SKM-1 treated with dmso at 0.1 percent for 144 hours (cell line): ENCODE results near the gene ENHO.
"Not testable (repeated sequence)": the region's sequence is repeated elsewhere in the genome, so short reads cannot be mapped to it uniquely, and the experiment has no call there.

Source experiments
- DNase-seq: peaks from one replicate; lab custom pipeline; 2025; ENCODE audit not compliant: unreplicated experiment; lab: John Stamatoyannopoulos, UW

The ENHO gene

DNA sequence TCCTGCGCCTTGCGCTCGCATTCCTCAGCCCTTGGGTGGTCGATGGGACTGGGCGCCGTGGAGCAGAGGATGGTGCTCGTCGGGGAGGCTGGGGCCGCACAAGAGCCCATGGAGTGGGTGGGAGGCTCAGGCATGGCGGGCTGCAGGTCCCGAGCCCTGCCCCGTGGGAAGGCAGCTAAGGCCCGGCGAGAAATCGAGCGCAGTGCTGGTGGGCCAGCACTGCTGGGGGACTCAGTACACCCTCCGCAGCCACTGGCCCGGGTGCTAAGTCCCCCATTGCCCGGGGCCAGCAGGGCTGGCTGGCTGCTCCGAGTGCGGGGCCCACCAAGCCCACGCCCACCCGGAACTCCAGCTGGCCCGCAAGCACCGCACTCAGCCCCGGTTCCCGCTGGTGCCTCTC is 40.0 kb downstream of the ENHO start:
- not testable (repeated sequence) for DNase-seq

DNA sequence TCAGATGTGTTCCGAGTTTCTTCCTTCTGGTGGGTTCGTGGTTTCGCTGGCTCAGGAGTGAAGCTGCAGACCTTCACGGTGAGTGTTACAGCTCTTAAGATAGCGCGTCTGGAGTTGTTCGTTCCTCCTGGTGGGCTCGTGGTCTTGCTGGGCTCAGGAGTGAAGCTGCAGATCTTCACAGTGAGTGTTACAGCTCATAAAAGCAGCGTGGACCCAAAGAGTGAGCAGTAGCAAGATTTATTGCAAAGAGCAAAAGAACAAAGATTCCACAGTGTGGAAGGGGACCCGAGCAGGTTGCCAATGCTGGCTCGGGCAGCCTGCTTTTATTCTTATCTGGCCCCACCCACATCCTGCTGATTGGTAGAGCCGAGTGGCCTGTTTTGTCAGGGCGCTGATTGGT is 41.2 kb downstream of the ENHO start:
- DNase-seq, result not testable (repeated sequence)

DNA sequence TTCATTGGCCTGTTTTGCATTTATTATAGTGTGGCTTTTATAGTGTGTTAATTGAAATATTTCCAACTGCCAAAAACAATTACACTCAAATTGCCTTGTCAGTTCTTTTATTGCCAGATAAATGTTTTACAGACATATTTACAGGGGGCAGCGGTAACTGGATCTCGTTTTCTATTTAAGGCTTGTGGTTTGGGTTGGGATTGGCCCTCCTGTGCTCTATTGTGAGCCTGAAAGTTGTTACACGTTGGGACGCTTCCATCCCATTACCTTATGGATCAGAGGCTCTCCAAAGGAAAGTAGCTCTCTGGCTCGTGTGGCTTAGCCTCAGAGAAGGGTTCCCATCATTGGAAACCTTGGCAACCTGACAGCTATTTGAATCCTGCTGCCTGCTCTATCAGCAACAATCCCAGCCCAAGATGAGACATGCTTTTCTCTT is 43.3 kb downstream of the ENHO start:
- no peak for DNase-seq

DNA sequence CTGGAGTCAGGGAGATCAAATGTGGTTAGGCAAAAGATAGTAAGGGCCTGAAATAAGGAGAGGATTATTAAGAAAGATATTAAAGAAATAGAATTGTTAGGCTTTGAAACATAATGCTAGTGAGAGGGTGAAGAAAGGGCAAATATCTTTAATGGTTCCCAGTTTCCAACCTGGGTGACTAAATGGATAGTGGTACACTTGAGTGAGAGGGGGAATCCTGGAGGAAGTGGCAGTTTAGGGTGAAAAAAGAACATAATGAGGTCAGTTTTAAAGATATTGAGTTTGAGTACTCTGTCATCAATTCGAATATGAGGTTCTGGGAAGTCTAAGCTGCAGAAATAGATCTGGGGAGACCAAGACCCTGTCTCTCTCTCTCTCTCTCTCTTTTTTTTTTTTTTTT is 45.2 kb downstream of the ENHO start:
- no peak for DNase-seq

DNA sequence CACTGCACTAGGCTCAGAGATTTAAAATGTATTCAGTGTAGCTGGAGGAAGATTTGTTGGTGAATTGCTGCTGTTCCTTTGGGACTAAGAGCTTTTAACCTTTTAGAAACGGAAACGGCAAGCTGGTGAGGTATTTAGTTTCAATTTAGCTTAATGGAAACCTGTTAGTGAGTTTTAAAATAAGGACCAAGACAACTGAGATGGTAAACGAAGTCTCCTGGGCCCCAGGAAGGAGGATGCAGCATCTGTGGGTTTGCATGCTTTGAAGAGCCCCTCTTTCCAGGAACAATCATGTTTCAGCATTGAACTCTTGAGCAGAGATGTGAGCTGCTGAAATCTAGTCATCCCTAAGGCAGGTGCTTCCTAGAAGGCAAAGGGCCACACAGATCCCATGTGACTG is 47.7 kb downstream of the ENHO start:
- no peak for DNase-seq
